VCaP (cell line): Measurements from ENCODE around the gene MATN1.

Experiments
- H3K27ac ChIP-seq: fragments of 450-650 bp; 2 replicates; pipeline ENCODE4 v1.5.1; 2017
- TF ChIP-seq, protein P1 (sequence below): fragments of 450-650 bp; conservative IDR thresholded peaks from 2 replicates; pipeline ENCODE4 v1.5.1; 2017; ENCODE audit warnings: mild to moderate bottlenecking, moderate library complexity

The MATN1 gene

DNA sequence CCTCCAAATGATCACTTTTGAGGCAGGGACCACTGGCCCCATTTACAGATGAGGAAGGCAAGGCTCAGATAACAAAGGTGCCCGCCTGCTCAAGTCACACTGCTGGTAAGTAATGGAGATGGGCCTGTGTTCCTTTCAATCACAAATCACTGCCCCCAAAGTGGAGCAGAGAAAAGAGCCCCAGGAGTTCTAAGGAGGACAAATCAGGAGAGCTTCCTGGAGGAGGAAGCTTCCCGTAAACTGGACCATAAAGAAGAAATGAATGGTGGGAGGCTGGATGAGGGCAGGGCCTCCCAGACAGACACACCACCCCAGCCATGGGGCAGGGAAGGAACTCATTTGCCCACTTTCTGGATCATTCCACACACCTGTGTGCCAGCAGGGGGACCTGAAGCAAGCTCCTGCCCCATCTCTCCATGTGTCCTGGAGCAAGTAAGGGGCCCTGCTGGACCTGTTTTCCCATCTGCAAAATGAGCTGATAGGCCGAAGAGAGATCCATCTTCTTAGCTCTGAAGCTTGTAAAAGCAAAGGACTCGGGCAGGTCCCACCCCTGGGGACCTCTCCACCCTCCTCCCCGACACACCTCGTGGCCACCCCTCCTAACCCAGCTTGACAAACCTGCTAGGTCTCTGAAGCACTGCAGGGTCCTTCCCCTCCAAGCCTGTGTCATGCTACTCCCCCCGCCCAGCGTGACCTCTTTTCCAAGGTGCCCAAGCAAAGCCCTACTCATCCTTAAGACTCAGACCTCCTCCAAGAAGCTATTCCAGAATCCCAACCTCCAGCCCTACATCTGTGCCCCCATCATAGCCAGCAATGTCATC, 28.7 kb upstream of the MATN1 start:
- TF ChIP-seq, protein P1, sequence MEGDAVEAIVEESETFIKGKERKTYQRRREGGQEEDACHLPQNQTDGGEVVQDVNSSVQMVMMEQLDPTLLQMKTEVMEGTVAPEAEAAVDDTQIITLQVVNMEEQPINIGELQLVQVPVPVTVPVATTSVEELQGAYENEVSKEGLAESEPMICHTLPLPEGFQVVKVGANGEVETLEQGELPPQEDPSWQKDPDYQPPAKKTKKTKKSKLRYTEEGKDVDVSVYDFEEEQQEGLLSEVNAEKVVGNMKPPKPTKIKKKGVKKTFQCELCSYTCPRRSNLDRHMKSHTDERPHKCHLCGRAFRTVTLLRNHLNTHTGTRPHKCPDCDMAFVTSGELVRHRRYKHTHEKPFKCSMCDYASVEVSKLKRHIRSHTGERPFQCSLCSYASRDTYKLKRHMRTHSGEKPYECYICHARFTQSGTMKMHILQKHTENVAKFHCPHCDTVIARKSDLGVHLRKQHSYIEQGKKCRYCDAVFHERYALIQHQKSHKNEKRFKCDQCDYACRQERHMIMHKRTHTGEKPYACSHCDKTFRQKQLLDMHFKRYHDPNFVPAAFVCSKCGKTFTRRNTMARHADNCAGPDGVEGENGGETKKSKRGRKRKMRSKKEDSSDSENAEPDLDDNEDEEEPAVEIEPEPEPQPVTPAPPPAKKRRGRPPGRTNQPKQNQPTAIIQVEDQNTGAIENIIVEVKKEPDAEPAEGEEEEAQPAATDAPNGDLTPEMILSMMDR: no peak
- H3K27ac ChIP-seq: no peak overlapping the region

GRCh38 chr1:30750731-30751291, 27.4 kb upstream of the MATN1 start:
- TF ChIP-seq, protein P1: no peak
- no peak overlapping the region for H3K27ac ChIP-seq

DNA sequence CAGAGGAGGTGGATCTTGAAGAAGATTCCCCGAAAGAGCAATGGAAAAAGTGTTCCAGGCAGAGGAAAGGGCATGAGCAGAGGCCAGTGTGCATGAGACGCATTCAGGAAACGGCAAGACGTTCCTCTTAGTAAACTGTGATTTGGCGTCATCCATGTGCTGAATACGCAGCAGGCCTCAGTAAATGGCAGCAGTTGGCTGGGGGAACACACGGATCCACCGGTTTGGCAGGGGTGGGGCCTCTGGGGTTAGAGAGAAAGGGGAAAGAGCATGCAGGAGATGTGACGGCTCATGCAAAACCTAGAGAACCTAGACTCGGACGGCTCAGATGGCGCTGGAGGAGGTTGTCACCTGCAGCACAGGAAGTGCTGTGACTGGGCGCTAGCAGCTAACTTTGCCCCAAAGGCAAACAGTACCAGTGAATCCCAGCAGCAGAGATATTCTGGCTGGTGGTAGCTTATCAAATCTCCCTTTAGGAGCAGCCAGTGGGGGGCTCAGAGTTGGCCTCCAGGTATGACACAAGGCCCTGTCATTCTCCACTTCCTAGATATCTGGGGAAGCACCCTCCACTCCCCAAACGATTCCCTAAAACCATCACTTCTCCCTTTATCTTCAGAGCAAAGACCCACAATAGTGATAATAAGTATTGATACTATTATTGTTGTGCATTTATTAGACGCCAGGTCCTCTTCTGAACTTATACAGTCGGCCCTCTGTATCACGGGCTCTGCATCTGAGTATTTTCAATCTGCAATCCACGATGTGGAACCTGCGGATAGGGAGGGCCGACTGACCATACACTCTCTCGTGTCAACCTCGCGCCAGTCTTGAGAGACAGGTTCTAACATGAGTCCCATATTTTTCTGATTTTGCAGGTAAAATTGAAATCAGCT, 26.6 kb upstream of the MATN1 start:
- TF ChIP-seq, protein P1: no peak
- no peak overlapping the region for H3K27ac ChIP-seq

GRCh38 chr1:30748699-30749401, 25.5 kb upstream of the MATN1 start:
- TF ChIP-seq, protein P1: no peak
- no peak overlapping the region for H3K27ac ChIP-seq

- H3K27ac ChIP-seq: no peak overlapping the region
- TF ChIP-seq, protein P1: no peak
Measured at GRCh38 chr1:30748098-30748698, 24.8 kb upstream of the MATN1 start.

- TF ChIP-seq, protein P1: no peak
- no peak overlapping the region for H3K27ac ChIP-seq
Measured at GRCh38 chr1:30747033-30748008, 23.9 kb upstream of the MATN1 start.
